Islet of Langerhans (tissue), 1 donor: ENCODE results near the gene TUBB3.
"Not testable (repeated sequence)": the region's sequence is repeated elsewhere in the genome, so short reads cannot be mapped to it uniquely, and the experiment has no call there.

ENCODE experiments used
- FAIRE-seq: peaks from one replicate; lab custom pipeline; 2011; peaks lifted over from hg19 to GRCh38; lab: Jason Lieb, UNC

Gene TUBB3

DNA sequence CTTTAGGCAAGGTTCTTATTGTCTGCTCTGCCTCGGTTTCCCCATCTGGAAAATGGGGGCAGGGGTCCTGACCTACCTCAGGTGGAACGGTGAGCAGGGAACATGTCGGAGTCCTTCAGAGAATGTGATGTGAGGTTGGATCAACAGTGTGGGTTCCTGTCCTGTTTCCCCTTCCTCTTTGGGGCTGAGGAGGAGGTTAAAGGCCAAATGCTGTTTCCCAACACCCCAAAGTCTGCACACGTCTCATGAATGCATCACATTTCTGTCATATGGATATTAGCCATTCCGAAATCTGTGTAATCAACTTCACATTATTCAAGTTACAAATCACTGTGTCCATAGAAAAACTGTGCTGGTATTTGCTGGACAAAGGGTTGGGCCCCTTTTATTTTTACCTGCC lies 44.3 kb downstream of the TUBB3 start:
- not testable (repeated sequence) for FAIRE-seq

DNA sequence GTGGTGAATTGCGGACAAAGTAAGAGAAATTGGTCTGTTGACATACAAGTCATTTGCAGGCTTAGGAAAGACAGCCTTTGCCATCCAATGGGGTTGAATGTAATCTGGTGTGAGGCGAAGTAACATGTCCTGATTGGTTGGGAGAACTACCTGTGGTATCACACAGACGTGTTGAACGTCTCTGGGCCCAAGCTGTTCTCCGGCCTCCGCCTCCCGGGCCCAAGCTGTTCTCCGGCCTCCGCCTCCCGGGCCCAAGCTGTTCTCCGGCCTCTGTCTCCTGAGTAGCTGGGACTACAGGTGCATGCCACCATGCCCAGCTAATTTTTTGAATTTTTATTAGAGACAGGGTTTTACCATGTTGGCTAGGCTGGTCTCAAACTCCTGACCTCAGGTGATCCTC lies 44.9 kb downstream of the TUBB3 start:
- FAIRE-seq, result not testable (repeated sequence)

DNA sequence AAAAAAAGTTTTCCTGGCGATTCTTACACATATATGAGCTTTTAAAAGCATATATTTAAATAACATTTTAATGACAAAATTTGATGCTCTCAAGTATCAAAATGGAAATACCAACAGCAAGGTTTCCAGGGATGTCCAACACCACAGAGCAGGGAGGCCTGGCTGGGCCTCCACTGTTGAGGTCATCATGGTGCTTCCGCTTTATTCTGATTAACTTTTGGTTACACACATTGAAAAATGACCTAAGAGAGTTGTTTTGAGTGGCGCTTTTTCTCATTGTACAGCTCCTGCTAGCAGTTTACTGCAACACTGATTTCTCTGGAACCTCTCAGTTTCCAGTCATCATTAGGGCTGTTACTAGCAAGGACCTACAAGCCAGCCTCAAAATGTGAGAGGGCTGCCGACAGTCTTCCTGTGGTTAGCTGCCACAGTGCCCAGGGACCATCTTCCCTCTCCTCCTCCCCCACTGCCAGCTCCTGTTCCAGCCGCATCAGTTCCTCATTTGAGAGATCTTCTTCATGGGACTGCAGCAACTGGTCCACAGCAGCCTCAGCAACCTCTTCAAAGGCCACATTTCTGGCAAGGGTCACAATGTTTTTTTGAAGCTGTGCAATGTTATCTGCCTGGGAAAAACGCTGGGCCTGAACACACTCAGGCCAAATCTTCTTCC lies 46.7 kb downstream of the TUBB3 start:
- FAIRE-seq, result no peak

GRCh38 chr16:89971495-89972243 lies 48.5 kb downstream of the TUBB3 start:
- no peak for FAIRE-seq

- FAIRE-seq, result no peak
Observed at GRCh38 chr16:89972244-89973234, 49.4 kb downstream of the TUBB3 start.

- no peak for FAIRE-seq
Observed at GRCh38 chr16:89973235-89973634, 50.1 kb downstream of the TUBB3 start.

DNA sequence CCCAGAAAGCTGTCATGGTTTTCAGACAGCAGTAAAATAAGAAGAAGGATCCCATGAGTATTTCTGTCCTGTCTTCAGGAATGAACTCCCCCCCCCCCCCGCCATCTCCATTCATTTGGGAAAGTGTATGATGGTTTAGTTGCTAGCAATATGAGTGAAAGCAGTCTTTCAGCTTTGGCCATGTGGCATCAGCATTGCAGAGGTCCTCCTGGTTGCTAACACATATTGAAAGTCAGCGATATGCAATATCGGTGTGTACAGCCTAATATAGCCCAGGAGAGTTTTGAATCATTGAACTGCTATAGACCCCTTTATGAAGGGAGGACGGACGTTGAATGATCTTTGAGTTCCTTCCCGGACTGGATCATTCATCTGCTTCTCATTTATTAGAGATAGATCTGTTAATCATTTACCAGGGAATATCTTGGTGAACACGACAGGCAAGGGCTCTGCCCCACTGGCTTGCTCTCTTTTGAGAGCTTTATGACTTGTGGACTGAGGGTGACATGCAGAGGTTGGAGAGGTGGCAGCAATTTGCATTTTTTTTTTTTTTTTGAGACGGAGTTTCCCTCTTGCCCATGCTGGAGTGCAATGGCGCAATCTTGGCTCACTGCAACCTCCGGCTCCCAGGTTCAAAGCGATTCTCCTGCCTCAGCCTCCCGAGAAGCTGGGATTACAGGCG lies 50.7 kb downstream of the TUBB3 start:
- no peak for FAIRE-seq

DNA sequence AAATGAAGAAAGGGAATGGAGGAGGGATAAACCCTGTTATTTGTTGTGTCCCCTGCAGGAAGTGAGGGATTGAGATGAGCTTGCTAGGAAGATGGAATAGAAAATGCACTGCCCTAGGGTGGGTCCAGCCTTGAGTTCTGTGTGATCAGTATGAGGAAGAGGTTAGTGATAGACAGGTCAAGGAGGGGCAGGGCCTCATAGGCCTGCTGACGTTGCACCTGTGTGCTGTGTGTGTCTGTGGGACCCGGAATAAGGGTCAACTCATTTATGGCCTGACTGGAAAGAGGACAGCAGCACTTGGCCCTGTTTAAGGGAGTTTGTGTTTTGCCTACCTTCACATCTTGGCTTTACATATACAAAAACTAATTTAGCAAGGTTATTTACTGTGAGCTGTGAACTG lies 51.7 kb downstream of the TUBB3 start:
- FAIRE-seq, result no peak

- no peak for FAIRE-seq
Observed at GRCh38 chr16:89981414-89981813, 58.3 kb downstream of the TUBB3 start.

GRCh38 chr16:89982318-89982717 lies 59.2 kb downstream of the TUBB3 start:
- FAIRE-seq, result no peak

GRCh38 chr16:89983536-89983935 lies 60.4 kb downstream of the TUBB3 start:
- FAIRE-seq, result no peak

GRCh38 chr16:89984216-89984615 lies 61.1 kb downstream of the TUBB3 start:
- FAIRE-seq, result no peak

- no peak for FAIRE-seq
Observed at GRCh38 chr16:89985219-89985618, 62.1 kb downstream of the TUBB3 start.
